HEK293T (cell line): ENCODE data around the gene TMEM44.

Source experiments
- ARNT ChIP-seq: fragments of 450-650 bp; IDR thresholded peaks from 2 replicates; pipeline ENCODE4 v1.6.1; 2017; ENCODE audit warnings: mild to moderate bottlenecking
- BHLHE40 ChIP-seq: fragments of 450-650 bp; IDR thresholded peaks from 2 replicates; pipeline ENCODE4 v1.6.1; 2016; ENCODE audit warnings: mild to moderate bottlenecking, moderate library complexity, borderline replicate concordance
- CTBP1 ChIP-seq: fragments of 450-650 bp; IDR thresholded peaks from 2 replicates; pipeline ENCODE4 v1.6.1; 2016; ENCODE audit warnings: borderline replicate concordance
- ELF4 ChIP-seq: fragments of 450-650 bp; IDR thresholded peaks from 2 replicates; pipeline ENCODE4 v1.6.1; 2017; ENCODE audit warnings: antibody characterized with exemption
- FOXA1 ChIP-seq: fragments of 450-650 bp; IDR thresholded peaks from 2 replicates; pipeline ENCODE4 v1.6.1; 2016; ENCODE audit warnings: mild to moderate bottlenecking
- FOXK2 ChIP-seq: fragments of 450-650 bp; IDR thresholded peaks from 2 replicates; pipeline ENCODE4 v1.6.1; 2016; ENCODE audit warnings: mild to moderate bottlenecking
- FOXM1 ChIP-seq: fragments of 450-650 bp; IDR thresholded peaks from 2 replicates; pipeline ENCODE4 v1.6.1; 2017; ENCODE audit warnings: mild to moderate bottlenecking, borderline replicate concordance
- HDGF ChIP-seq: fragments of 450-650 bp; IDR thresholded peaks from 2 replicates; pipeline ENCODE4 v1.6.1; 2017; ENCODE audit warnings: antibody characterized with exemption, borderline replicate concordance
- LEF1 ChIP-seq: fragments of 450-650 bp; IDR thresholded peaks from 2 replicates; pipeline ENCODE4 v1.6.1; 2017; ENCODE audit warnings: mild to moderate bottlenecking, borderline replicate concordance
- SP1 ChIP-seq: fragments of 450-650 bp; IDR thresholded peaks from 2 replicates; pipeline ENCODE4 v1.6.1; 2017
- SUZ12 ChIP-seq: fragments of 450-650 bp; IDR thresholded peaks from 2 replicates; pipeline ENCODE4 v1.6.1; 2016; ENCODE audit warnings: mild to moderate bottlenecking
- TARDBP ChIP-seq: fragments of 450-650 bp; IDR thresholded peaks from 2 replicates; pipeline ENCODE4 v1.6.1; 2016
- TF ChIP-seq, protein P1 (sequence below): fragments of 450-650 bp; IDR thresholded peaks from 2 replicates; pipeline ENCODE4 v1.6.1; 2016

DNA sequence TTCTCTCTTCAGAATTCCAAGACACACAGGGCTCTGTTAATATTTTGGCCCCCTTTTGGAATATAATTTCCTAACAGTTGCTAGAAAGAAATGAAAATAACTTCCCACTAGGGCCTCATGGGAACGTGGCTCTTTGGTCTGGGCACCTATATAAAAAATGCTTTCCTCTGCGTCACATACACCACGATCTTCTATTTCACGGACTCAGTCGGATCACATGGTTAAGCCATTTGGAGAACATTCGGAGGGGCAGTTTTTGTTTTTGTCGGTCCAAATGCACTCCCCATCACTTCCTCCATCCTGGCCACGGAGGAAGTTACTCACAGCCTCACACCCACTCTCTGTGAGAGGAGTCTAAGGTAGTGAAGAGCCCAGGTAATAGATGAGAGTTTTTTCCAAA lies 21.0 kb downstream of the TMEM44 start:
- TF ChIP-seq SP1 (no peak), FOXK2 (no peak), HDGF (no peak), ARNT (no peak), FOXM1 (no peak), TARDBP (no peak), ELF4 (no peak), BHLHE40 (no peak), CTBP1 (no peak), SUZ12 (no peak), FOXA1 (no peak), LEF1 (no peak)
- TF ChIP-seq, protein P1, sequence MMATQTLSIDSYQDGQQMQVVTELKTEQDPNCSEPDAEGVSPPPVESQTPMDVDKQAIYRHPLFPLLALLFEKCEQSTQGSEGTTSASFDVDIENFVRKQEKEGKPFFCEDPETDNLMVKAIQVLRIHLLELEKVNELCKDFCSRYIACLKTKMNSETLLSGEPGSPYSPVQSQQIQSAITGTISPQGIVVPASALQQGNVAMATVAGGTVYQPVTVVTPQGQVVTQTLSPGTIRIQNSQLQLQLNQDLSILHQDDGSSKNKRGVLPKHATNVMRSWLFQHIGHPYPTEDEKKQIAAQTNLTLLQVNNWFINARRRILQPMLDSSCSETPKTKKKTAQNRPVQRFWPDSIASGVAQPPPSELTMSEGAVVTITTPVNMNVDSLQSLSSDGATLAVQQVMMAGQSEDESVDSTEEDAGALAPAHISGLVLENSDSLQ: no peak
